ENCODE results near the gene STK39. TPM values are rescaled to one million over a fixed set of nuclear protein-coding genes. Genes with fewer than 3 reads are reported as not detected.

Gene STK39
- total RNA-seq, 1 donor from 2014 or later: 31.9 TPM

DNA sequence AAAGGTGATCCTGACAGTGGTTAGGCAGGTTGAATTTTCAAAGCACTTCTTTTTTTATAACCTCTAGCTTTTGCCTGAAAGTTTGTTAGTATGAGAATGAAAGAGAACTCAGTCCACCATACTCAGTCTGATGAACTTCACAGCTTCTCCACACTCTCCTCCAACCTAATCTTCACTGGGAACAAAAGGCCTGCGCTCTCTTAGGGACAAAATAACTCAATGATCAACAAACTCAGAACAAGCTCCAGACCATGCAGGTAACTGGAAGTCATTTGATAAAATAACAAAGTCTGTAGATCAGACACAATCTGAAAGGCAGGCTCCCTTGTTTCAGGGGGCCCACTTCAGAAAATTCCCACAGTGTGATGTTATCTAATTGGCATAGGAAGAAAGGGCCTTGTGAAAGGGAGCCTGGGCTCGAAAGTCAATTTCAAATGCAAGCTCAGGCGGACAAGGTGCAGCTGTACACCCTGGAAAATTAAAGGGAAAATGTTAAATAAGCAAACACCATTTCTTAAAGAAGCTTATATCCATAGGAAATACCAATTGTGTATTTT is 142.2 kb downstream of the STK39 start:
- H3K4me1 Mint-ChIP-seq (ENCODE audit: low read depth): peaks cover 7% of the 10 kb centered on the region
- TF ChIP-seq, protein P1, sequence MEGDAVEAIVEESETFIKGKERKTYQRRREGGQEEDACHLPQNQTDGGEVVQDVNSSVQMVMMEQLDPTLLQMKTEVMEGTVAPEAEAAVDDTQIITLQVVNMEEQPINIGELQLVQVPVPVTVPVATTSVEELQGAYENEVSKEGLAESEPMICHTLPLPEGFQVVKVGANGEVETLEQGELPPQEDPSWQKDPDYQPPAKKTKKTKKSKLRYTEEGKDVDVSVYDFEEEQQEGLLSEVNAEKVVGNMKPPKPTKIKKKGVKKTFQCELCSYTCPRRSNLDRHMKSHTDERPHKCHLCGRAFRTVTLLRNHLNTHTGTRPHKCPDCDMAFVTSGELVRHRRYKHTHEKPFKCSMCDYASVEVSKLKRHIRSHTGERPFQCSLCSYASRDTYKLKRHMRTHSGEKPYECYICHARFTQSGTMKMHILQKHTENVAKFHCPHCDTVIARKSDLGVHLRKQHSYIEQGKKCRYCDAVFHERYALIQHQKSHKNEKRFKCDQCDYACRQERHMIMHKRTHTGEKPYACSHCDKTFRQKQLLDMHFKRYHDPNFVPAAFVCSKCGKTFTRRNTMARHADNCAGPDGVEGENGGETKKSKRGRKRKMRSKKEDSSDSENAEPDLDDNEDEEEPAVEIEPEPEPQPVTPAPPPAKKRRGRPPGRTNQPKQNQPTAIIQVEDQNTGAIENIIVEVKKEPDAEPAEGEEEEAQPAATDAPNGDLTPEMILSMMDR (IDR thresholded peaks at IDR 0.05): no peak
- no peak for DNase-seq (ENCODE audit: low spot score)
- no peak overlapping the region for H3K4me3 Mint-ChIP-seq (ENCODE audit: unreplicated experiment)
- no peak overlapping the region for H3K27ac Mint-ChIP-seq (ENCODE audit: unreplicated experiment)
- H3K9me3 Mint-ChIP-seq (ENCODE audit: low read depth): no peaks in the 10 kb centered on the region
- peaks cover 22% of the 10 kb centered on the region for H3K36me3 Mint-ChIP-seq (ENCODE audit: low read depth)
- no peaks in the 10 kb centered on the region for H3K27me3 Mint-ChIP-seq (ENCODE audit: low read depth)

DNA sequence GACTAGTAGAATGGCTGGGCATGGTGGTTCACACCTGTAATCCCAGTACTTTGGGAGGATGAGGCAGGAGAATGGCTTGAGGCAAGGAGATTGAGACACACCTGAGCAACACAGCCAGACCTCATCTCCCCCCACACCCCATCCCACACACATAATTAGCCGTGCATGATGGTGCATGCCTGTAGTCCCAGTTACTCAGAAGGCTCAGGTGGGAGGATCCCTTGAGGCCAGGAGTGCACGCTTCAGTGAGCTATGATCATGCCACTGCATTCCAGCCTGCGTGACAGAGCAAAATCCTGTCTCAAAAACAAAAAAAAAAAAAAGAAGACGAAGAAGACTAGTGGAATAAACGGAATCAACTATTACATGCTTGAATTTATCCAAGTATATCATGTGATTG is 150.0 kb downstream of the STK39 start:
- no peaks in the 10 kb centered on the region for H3K27me3 Mint-ChIP-seq (ENCODE audit: low read depth)
- no peak overlapping the region for H3K27ac Mint-ChIP-seq (ENCODE audit: unreplicated experiment)
- DNase-seq (ENCODE audit: low spot score): no peak
- no peaks in the 10 kb centered on the region for H3K4me1 Mint-ChIP-seq (ENCODE audit: low read depth)
- no peaks in the 10 kb centered on the region for H3K9me3 Mint-ChIP-seq (ENCODE audit: low read depth)
- no peak overlapping the region for H3K4me3 Mint-ChIP-seq (ENCODE audit: unreplicated experiment)
- TF ChIP-seq, protein P1 (IDR thresholded peaks at IDR 0.05): no peak
- peaks cover 9% of the 10 kb centered on the region for H3K36me3 Mint-ChIP-seq (ENCODE audit: low read depth)

GRCh38 chr2:168096158-168096557 is 151.2 kb downstream of the STK39 start:
- Mint-ChIP-seq H3K4me1 (ENCODE audit: low read depth) (no peaks in the 10 kb centered on the region), H3K9me3 (ENCODE audit: low read depth) (no peaks in the 10 kb centered on the region), H3K36me3 (ENCODE audit: low read depth) (peaks cover 5% of the 10 kb centered on the region), H3K27ac (ENCODE audit: unreplicated experiment) (no peak overlapping the region), H3K4me3 (ENCODE audit: unreplicated experiment) (no peak overlapping the region), H3K27me3 (ENCODE audit: low read depth) (no peaks in the 10 kb centered on the region)
- TF ChIP-seq, protein P1 (IDR thresholded peaks at IDR 0.05): no peak
- no peak for DNase-seq (ENCODE audit: low spot score)

GRCh38 chr2:168091986-168092385 is 155.4 kb downstream of the STK39 start:
- Mint-ChIP-seq H3K27me3 (ENCODE audit: low read depth) (no peaks in the 10 kb centered on the region), H3K27ac (ENCODE audit: unreplicated experiment) (no peak overlapping the region), H3K36me3 (ENCODE audit: low read depth) (peaks cover 2% of the 10 kb centered on the region), H3K9me3 (ENCODE audit: low read depth) (no peaks in the 10 kb centered on the region), H3K4me3 (ENCODE audit: unreplicated experiment) (no peak overlapping the region), H3K4me1 (ENCODE audit: low read depth) (peaks cover under 1% of the 10 kb centered on the region)
- TF ChIP-seq, protein P1 (IDR thresholded peaks at IDR 0.05): no peak
- no peak for DNase-seq (ENCODE audit: low spot score)

- Mint-ChIP-seq H3K27ac (ENCODE audit: unreplicated experiment) (no peak overlapping the region), H3K9me3 (ENCODE audit: low read depth) (no peaks in the 10 kb centered on the region), H3K27me3 (ENCODE audit: low read depth) (no peaks in the 10 kb centered on the region), H3K4me1 (ENCODE audit: low read depth) (peaks cover 5% of the 10 kb centered on the region), H3K36me3 (ENCODE audit: low read depth) (peaks cover 2% of the 10 kb centered on the region), H3K4me3 (ENCODE audit: unreplicated experiment) (no peak overlapping the region)
- TF ChIP-seq, protein P1 (IDR thresholded peaks at IDR 0.05): no peak
- DNase-seq (ENCODE audit: low spot score): no peak
These were observed 156.8 kb downstream of the STK39 start for GRCh38 chr2:168090366-168091135.

Data from chondrocyte (in vitro differentiated cells).